IMR-90 (cell line): Measurements from ENCODE around the gene DGLUCY. TPM values are rescaled to one million over a fixed set of nuclear protein-coding genes. Genes with fewer than 3 reads are reported as not detected.

Experiments used
- ATAC-seq: fragments of 200-7000 bp; cut with Tn5 transposase; 2 replicates; pipeline ENCODE4 v1.9.1; 2020; ENCODE audit warnings: low read depth, mild to moderate bottlenecking, moderate library complexity
- BruUV-seq: library from RNA; stranded (reverse); fragments of 400-500 nt; replicated peaks from 2 replicates; lab custom pipeline; 2021; lab: Mats Ljungman, UMichigan
- CTCF ChIA-PET: fragments of 300-600 bp; formaldehyde crosslinking; extraction: SDS; loops from one replicate; lab custom pipeline; 2021; ENCODE audit warnings: antibody characterized with exemption; lab: Yijun Ruan, JAX
- POLR2A ChIA-PET: fragments of 300-600 bp; sonication (Branson Sonifier 250); formaldehyde crosslinking; loops from one replicate; lab custom pipeline; 2022; ENCODE audit warnings: antibody characterized with exemption; ENCODE audit not compliant: unreplicated experiment; lab: Charles Lee
- DNase-seq: peaks from one replicate; pipeline ENCODE4 v3.0.0; 2013
- H2AFZ ChIP-seq: replicated peaks from 2 replicates; pipeline ENCODE3; 2013; ENCODE audit warnings: low read length, mild to moderate bottlenecking; ENCODE audit not compliant: poor library complexity
- H2AK5ac ChIP-seq: 2 replicates; pipeline ENCODE4 v1.6.1; 2013; ENCODE audit warnings: low read depth, low read length, inconsistent platforms
- H2AK9ac ChIP-seq: replicated peaks from 2 replicates; pipeline ENCODE3; 2013; ENCODE audit warnings: mild to moderate bottlenecking, low read depth, low read length, moderate library complexity; ENCODE audit not compliant: poor library complexity
- H2BK120ac ChIP-seq: 2 replicates; pipeline ENCODE4 v1.6.1; 2013; ENCODE audit warnings: low read depth, low read length, inconsistent platforms
- H2BK15ac ChIP-seq: 3 replicates; pipeline ENCODE4 v1.6.1; 2013; ENCODE audit warnings: low read depth, low read length, inconsistent platforms
- H2BK20ac ChIP-seq: 2 replicates; pipeline ENCODE4 v1.6.1; 2013; ENCODE audit warnings: low read depth, mild to moderate bottlenecking, inconsistent platforms, low read length, moderate library complexity
- H2BK5ac ChIP-seq: 2 replicates; pipeline ENCODE4 v1.6.1; 2013; ENCODE audit warnings: mild to moderate bottlenecking, low read depth, low read length, inconsistent platforms; ENCODE audit not compliant: poor library complexity, severe bottlenecking
- H3K14ac ChIP-seq: replicated peaks from 2 replicates; pipeline ENCODE4 v1.6.1; 2013; ENCODE audit warnings: low read depth, low read length, inconsistent platforms
- H3K18ac ChIP-seq: 2 replicates; pipeline ENCODE4 v1.6.1; 2013; ENCODE audit warnings: low read depth, low read length, control low read depth
- H3K23ac ChIP-seq: 2 replicates; pipeline ENCODE4 v1.6.1; 2013; ENCODE audit warnings: low read depth, low read length, inconsistent platforms
- H3K27ac ChIP-seq: 2 replicates; pipeline ENCODE4 v1.5.1; 2013; ENCODE audit warnings: mild to moderate bottlenecking, control low read depth, low read length; ENCODE audit not compliant: insufficient read depth
- H3K27me3 ChIP-seq: 2 replicates; pipeline ENCODE4 v1.6.1; 2013; ENCODE audit warnings: low read length; ENCODE audit not compliant: control insufficient read depth, insufficient read depth
- H3K36me3 ChIP-seq: 2 replicates; pipeline ENCODE4 v1.6.1; 2013; ENCODE audit warnings: low read length, mixed read lengths; ENCODE audit not compliant: control insufficient read depth, insufficient read depth
- H3K4ac ChIP-seq: 2 replicates; pipeline ENCODE4 v1.6.1; 2013; ENCODE audit warnings: low read depth, low read length, inconsistent platforms
- H3K4me1 ChIP-seq: 2 replicates; pipeline ENCODE4 v1.6.1; 2013; ENCODE audit warnings: low read length, mixed read lengths; ENCODE audit not compliant: control insufficient read depth, insufficient read depth
- H3K4me2 ChIP-seq: 2 replicates; pipeline ENCODE4 v1.6.1; 2013; ENCODE audit warnings: low read depth, mild to moderate bottlenecking, control low read depth, low read length, moderate library complexity
- H3K4me3 ChIP-seq: 2 replicates; pipeline ENCODE4 v1.5.1; 2013; ENCODE audit warnings: low read depth, mild to moderate bottlenecking, control low read depth, low read length, moderate library complexity; ENCODE audit not compliant: insufficient read depth
- H3K56ac ChIP-seq: 2 replicates; pipeline ENCODE4 v1.6.1; 2013; ENCODE audit warnings: low read length, inconsistent platforms; ENCODE audit not compliant: insufficient read depth; ENCODE audit errors: extremely low read depth
- H3K79me1 ChIP-seq, 2 experiments: 2 replicates each; pipeline ENCODE4 v1.6.1; 2013; ENCODE audit warnings: low read length in 2 of 2, inconsistent platforms in 1 of 2, low read depth in 1 of 2
- H3K9ac ChIP-seq: 2 replicates; pipeline ENCODE4 v1.6.1; 2013; ENCODE audit warnings: low read depth, low read length, control low read depth
- H3K9me1 ChIP-seq: 2 replicates; pipeline ENCODE4 v1.6.1; 2013; ENCODE audit warnings: low read length, inconsistent platforms; ENCODE audit not compliant: insufficient read depth
- H3K9me3 ChIP-seq: 2 replicates; pipeline ENCODE4 v1.6.1; 2013; ENCODE audit warnings: low read length; ENCODE audit not compliant: control insufficient read depth, insufficient read depth
- H4K20me1 ChIP-seq: 2 replicates; pipeline ENCODE4 v1.6.1; 2013; ENCODE audit warnings: low read length, inconsistent platforms; ENCODE audit not compliant: insufficient read depth
- H4K5ac ChIP-seq: 2 replicates; pipeline ENCODE4 v1.6.1; 2013; ENCODE audit warnings: mild to moderate bottlenecking, low read depth, low read length, control low read depth
- H4K8ac ChIP-seq, 2 experiments: 2 replicates each; pipeline ENCODE4 v1.6.1; 2013; ENCODE audit warnings: low read depth in 2 of 2, low read length in 2 of 2, control low read depth in 1 of 2, inconsistent platforms in 1 of 2
- H4K91ac ChIP-seq: 2 replicates; pipeline ENCODE4 v1.6.1; 2013; ENCODE audit warnings: low read depth, low read length, inconsistent platforms; ENCODE audit not compliant: insufficient read depth
- BHLHE40 ChIP-seq: fragments of 150-350 bp; IDR thresholded peaks from 2 replicates; pipeline ENCODE4 v1.6.1; 2016; ENCODE audit warnings: mild to moderate bottlenecking, low read depth, low read length
- CEBPB ChIP-seq: IDR thresholded peaks from 2 replicates; pipeline ENCODE4 v1.6.1; 2012; ENCODE audit warnings: low read depth, low read length, improper control_type of control experiment
- CHD1 ChIP-seq: IDR thresholded peaks from 2 replicates; pipeline ENCODE4 v1.6.1; 2012; ENCODE audit warnings: low read depth, low read length, improper control_type of control experiment
- FOS ChIP-seq: fragments of 150-350 bp; IDR thresholded peaks from 2 replicates; pipeline ENCODE4 v1.6.1; 2016; ENCODE audit warnings: low read depth, low read length
- MAFK ChIP-seq: IDR thresholded peaks from 2 replicates; pipeline ENCODE4 v1.6.1; 2012; ENCODE audit warnings: low read depth, low read length, improper control_type of control experiment
- MAZ ChIP-seq: IDR thresholded peaks from 2 replicates; pipeline ENCODE4 v1.6.1; 2012; ENCODE audit warnings: low read depth, mild to moderate bottlenecking, low read length, improper control_type of control experiment, moderate library complexity, borderline replicate concordance
- MXI1 ChIP-seq: IDR thresholded peaks from 2 replicates; pipeline ENCODE4 v1.6.1; 2012; ENCODE audit warnings: low read depth, mild to moderate bottlenecking, low read length, moderate library complexity, borderline replicate concordance
- NFE2L2 ChIP-seq: fragments of 150-350 bp; IDR thresholded peaks from 2 replicates; pipeline ENCODE4 v1.6.1; 2016; ENCODE audit warnings: low read depth, mild to moderate bottlenecking, low read length
- POLR2A ChIP-seq: IDR thresholded peaks from 2 replicates; pipeline ENCODE4 v1.6.1; 2012; ENCODE audit warnings: mild to moderate bottlenecking, low read depth, low read length
- RAD21 ChIP-seq: IDR thresholded peaks from 2 replicates; pipeline ENCODE4 v1.6.1; 2012; ENCODE audit warnings: low read length, improper control_type of control experiment
- RCOR1 ChIP-seq: IDR thresholded peaks from 2 replicates; pipeline ENCODE4 v1.6.1; 2012; ENCODE audit warnings: mild to moderate bottlenecking, low read length, improper control_type of control experiment; ENCODE audit not compliant: insufficient replicate concordance
- WGBS, 2 experiments: methylation state at CpG; one replicate each; pipeline versions ENCODE4 v1.1.5 to v1.1.7; 2013; ENCODE audit warnings: missing lambda C conversion rate in 2 of 2; ENCODE audit not compliant: insufficient read length in 1 of 2; ENCODE audit errors: extremely low coverage in 2 of 2; 5-methylcytosine and 5-hydroxymethylcytosine counted together
- dilution Hi-C: fragments of 300-500 bp; cut with HindIII; formaldehyde crosslinking; loops from one replicate; pipeline ENCODE4 v1.14.3; 2018; ENCODE audit warnings: low sequenced_read_pairs; ENCODE audit not compliant: unreplicated experiment
- in situ Hi-C: fragments of 300-500 bp; cut with MboI; formaldehyde crosslinking; loops from 3 replicates; pipeline ENCODE4 v1.14.3; 2019; ENCODE audit warnings: low sequenced_read_pairs, inconsistent platforms, mixed read lengths
- intact Hi-C: fragments of 100-400 bp; cut with micrococcal nuclease; formaldehyde crosslinking; loops from 2 replicates; pipeline ENCODE4 v1.10.0; 2022
- polyA plus RNA-seq, 3 experiments: library from polyadenylated mRNA; depleted of rRNA; stranded (reverse); fragments of >200 nt; gene quantifications; 2 replicates each; pipeline ENCODE4 v1.2.3, GENCODE V29; 2012; ENCODE audit warnings: low replicate concordance in 1 of 3
- total RNA-seq: library from RNA; depleted of rRNA; stranded (reverse); fragments of >200 nt; gene quantifications from 2 replicates; pipeline ENCODE4 v1.2.3, GENCODE V29; 2012
- TF ChIP-seq, protein P1 (sequence below): fragments of 150-350 bp; IDR thresholded peaks from 2 replicates; pipeline ENCODE4 v1.6.1; 2017; ENCODE audit warnings: mild to moderate bottlenecking, antibody characterized with exemption, low read length, low read depth

The DGLUCY gene
- total and polyA plus RNA-seq, 2 of the 4 experiments (the other 2 are of a cell fraction), result 8.5 to 13.3 TPM

DNA sequence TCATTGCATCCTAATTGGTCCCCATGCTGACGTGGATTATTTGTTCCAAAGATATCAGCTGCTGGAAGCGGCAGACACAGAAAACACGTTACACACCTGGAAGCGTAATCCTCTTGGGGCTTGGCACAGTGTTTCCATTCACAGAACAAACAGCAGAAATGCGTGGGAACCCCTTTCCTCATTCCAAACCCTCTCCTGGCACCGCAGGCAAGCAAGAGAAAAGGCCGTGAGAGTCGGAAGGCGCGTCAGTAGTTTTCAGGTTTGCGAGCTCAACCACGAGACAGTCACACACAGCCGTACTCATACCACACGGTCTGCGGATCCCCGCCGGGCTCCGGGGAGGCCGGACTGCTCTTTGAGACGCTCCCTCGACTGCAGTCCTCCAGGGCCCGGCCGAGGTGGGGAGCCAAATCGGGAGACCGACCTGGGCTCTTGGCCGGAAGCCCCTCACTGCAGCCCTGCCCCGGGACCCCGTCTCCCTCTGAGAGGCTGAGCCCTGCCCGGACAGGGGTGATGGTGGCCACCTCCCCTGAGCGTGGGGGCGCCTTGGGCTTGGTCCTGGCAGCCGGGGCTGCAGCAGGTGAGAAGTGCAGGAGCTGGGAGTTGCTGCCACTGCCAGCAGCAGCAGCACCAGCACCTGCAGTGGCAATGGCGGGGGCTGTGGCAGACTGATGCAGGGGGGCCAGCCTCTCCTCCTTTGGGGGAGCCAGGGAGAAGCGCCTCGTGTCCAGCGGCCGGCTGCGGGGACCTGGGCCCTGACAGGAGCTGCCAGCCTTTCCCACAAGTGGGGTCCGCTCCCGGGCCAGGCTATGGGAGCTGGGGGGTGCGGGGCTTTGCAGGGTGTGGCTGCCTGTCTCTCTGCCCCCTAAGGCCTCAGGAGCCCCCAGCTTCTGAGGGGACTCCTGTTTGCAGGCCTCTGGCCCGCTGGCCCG is 158.7 kb downstream of the DGLUCY start (continued):
- no peak for TF ChIP-seq RCOR1

DNA sequence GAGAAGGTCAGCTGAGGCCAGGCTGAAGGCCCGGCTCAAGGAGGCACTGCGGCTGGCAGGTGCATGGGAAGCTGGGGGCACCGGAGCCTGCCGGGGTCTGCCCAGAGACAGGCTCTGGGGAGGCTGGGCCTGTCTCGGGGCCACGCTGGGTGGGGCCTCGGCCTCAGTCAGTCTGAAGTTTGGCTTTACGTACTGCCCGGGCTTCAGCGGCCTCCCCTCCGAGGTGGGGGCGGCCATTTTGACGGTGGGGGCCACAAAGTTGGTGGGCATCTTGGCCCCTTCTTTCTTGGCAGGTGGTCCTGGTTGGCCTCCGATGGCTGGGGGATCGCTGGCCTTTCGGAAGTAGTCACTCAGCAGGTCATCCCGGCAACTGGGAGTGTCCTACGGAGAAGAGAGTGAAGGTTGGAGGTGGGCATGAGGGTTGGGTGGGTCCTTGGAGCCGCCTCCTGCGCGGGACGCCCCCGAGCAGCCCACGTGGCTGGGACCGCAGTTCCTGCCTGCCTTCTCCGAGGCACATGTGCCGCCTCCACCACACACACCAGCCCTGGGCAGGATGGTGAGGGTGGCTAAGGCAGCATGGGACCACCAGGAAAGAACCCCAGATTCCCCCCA is 159.5 kb downstream of the DGLUCY start:
- H3K18ac ChIP-seq, result no peak overlapping the region
- no peak overlapping the region for H4K8ac ChIP-seq
- no peak overlapping the region for H3K56ac ChIP-seq
- H2BK120ac ChIP-seq, result no peak overlapping the region
- H3K27ac ChIP-seq, result no peak overlapping the region
- H3K9me3 ChIP-seq, result no peaks in the 10 kb centered on the region
- no peak overlapping the region for H3K4ac ChIP-seq
- dilution Hi-C loops, result no loop called here
- no peaks in the 10 kb centered on the region for H3K79me1 ChIP-seq
- TF ChIP-seq, protein P1, sequence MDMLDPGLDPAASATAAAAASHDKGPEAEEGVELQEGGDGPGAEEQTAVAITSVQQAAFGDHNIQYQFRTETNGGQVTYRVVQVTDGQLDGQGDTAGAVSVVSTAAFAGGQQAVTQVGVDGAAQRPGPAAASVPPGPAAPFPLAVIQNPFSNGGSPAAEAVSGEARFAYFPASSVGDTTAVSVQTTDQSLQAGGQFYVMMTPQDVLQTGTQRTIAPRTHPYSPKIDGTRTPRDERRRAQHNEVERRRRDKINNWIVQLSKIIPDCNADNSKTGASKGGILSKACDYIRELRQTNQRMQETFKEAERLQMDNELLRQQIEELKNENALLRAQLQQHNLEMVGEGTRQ, result no peak
- no peak for TF ChIP-seq CHD1
- TF ChIP-seq NFE2L2, result no peak
- TF ChIP-seq CEBPB, result no peak
- TF ChIP-seq BHLHE40, result no peak
- no peak for TF ChIP-seq MAFK
- TF ChIP-seq POLR2A, result no peak
- TF ChIP-seq FOS, result no peak
- TF ChIP-seq MXI1, result no peak
- TF ChIP-seq RAD21, result no peak
- no peak for TF ChIP-seq MAZ
- no peak for TF ChIP-seq RCOR1
- H2BK20ac ChIP-seq, result no peak overlapping the region
- H3K9ac ChIP-seq, result no peak overlapping the region
- BruUV-seq, result no TSS peak
- no peak overlapping the region for H2AK9ac ChIP-seq
- no peak overlapping the region for H2BK15ac ChIP-seq
- 90% methylated on average over 8 of the region's 27 CpGs; no CpG with 5 or more reads in 1 of the 2 experiments for WGBS, 2 experiments
- H3K9me1 ChIP-seq, result no peaks in the 10 kb centered on the region
- no peaks in the 10 kb centered on the region for H4K20me1 ChIP-seq
- no peak overlapping the region for H3K14ac ChIP-seq
- intact Hi-C loops, result no loop called here
- no peak overlapping the region for H2AK5ac ChIP-seq
- no peak overlapping the region for H2AFZ ChIP-seq
- ChIA-PET POLR2A (no interaction called here), CTCF (no interaction called here)
- in situ Hi-C loops, result no loop called here
- no peak overlapping the region for H4K5ac ChIP-seq
- no peak overlapping the region for H2BK5ac ChIP-seq
- ATAC-seq, result no peak
- no peak overlapping the region for H4K91ac ChIP-seq
- H3K23ac ChIP-seq, result no peak overlapping the region
- H3K4me1 ChIP-seq, result no peaks in the 10 kb centered on the region
- H3K36me3 ChIP-seq, result no peaks in the 10 kb centered on the region
- peaks cover 17% of the 10 kb centered on the region for H3K27me3 ChIP-seq
- H3K4me3 ChIP-seq, result no peak overlapping the region
- no peak overlapping the region for H3K4me2 ChIP-seq
- no peak for DNase-seq
